Pancreas (tissue), 10 donors: Measurements from ENCODE around the gene PHKA2. TPM values are rescaled to one million over a fixed set of nuclear protein-coding genes. Genes with fewer than 3 reads are reported as not detected.

Source experiments
- ATAC-seq, 4 donors: fragments of 200-7000 bp; cut with Tn5 transposase; one replicate each; pipeline versions ENCODE4 v1.8.0 to v1.9.1; 2020; ENCODE audit warnings: mild to moderate bottlenecking in 4 of 4, moderate library complexity in 4 of 4
- DNase-seq, 6 donors: peaks; one replicate each; pipeline ENCODE4 v3.0.0-alpha.2; 2020
- FAIRE-seq: peaks from 2 replicates; lab custom pipeline; 2012; peaks lifted over from hg19 to GRCh38; lab: Jason Lieb, UNC
- H3K27ac ChIP-seq, 4 donors: fragments of 200-600 bp; sonication (generic); 1 replicate in 3 of 4; 2 replicates in 1 of 4; pipeline versions ENCODE4 v1.5.0 to v1.8.0; 2020
- H3K27me3 ChIP-seq, 4 donors: fragments of 200-600 bp; one replicate each; pipeline ENCODE4 v1.8.0; 2021
- H3K36me3 ChIP-seq, 3 donors: fragments of 200-600 bp; sonication (generic) in 1 of 3; one replicate each; pipeline versions ENCODE4 v1.5.0 to v1.8.0; 2020 to 2021
- H3K4me1 ChIP-seq, 3 donors: fragments of 200-600 bp; one replicate each; pipeline ENCODE4 v1.8.0; 2021
- H3K4me3 ChIP-seq, 4 donors: fragments of 200-600 bp; sonication (generic) in 2 of 4; one replicate each; pipeline versions ENCODE4 v1.5.0 to v1.8.0; 2020 to 2021
- H3K9me3 ChIP-seq, 4 donors: fragments of 200-600 bp; one replicate each; pipeline ENCODE4 v1.8.0; 2021
- WGBS, 2 donors: extraction: QIAGEN DNeasy Blood & Tissue Kit; methylation state at CpG; one replicate each; pipeline ENCODE4 v1.1.7; 2013; 5-methylcytosine and 5-hydroxymethylcytosine counted together
- intact Hi-C, 3 donors: fragments of 100-400 bp; cut with DNase I; formaldehyde crosslinking; loops; one replicate each; pipeline versions ENCODE4 v1.11.1 to v1.14.2; 2022
- polyA plus RNA-seq, 2 donors: library from polyadenylated mRNA; stranded (reverse); fragments of 200-250 nt; gene quantifications; one replicate each; pipeline ENCODE4 v1.2.3, GENCODE V29; 2013
- total RNA-seq, 6 donors: library from RNA; stranded (reverse); fragmentation: NEBNext Ultra II Directional in 4 of 6; extraction: Animal tissue kit (Norgen Biotek cat#: 25700) in 4 of 6; gene quantifications; one replicate each; pipeline versions ENCODE4 v1.2.1 to v1.2.4, GENCODE V29; 2021 to 2023
- TF ChIP-seq, protein P1 (sequence below), 4 donors: fragments of 200-600 bp; sonication (generic) in 3 of 4; IDR thresholded peaks; one replicate each; pipeline versions ENCODE4 v1.5.0 to v1.8.0; 2021; ENCODE audit warnings: antibody characterized with exemption in 4 of 4
- donor health status: healthy with polysubstance abuse.
- donor health status: DM: no; HTN: no; CAD: no; lungs with moderate emphysema.
- donor health status: DM: no; HTN: no; CAD: no.
- donor health status: control.
- donor health status: control.
- donor health status: Bipolar disorder and iron deficiency.
- donor health status: DM: yes; HTN: yes; CAD: no.
- donor health status: DM: no; HTN: no; CAD: no.
- donor health status: DM: no; HTN: no; CAD: no.
- donor health status: DM: yes; HTN: yes; CAD: no.

The PHKA2 gene
- total and polyA plus RNA-seq, 8 donors, result 16.0 to 72.7 (median 22.6) TPM

DNA sequence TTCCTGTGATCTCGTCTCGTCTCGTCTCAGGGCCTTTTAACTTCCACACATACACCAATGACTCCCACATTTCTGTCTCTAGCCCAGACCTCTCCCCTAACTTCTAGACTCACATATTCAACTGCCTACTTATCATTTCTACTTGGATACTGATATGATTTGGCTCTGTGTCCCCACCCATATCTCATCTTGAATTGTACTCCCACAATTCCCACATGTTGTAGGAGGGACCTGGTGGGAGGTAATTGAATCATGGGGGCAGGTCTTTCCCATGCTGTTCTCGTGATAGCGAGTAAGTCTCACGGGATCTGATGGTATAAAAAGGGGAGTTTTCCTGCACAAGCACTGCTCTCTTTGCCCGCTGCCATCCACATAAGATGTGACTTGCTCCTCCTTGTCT is 8.9 kb downstream of the PHKA2 start:
- FAIRE-seq (no peak), DNase-seq (no peak), ATAC-seq (no peak)
- no peak overlapping the region for H3K4me3 ChIP-seq
- 82 to 94% methylated on average over 7 of the region's 7 CpGs for WGBS, 2 donors
- no peaks in the 10 kb centered on the region for H3K27me3 ChIP-seq
- no peak overlapping the region for H3K27ac ChIP-seq
- no peaks in the 10 kb centered on the region for H3K36me3 ChIP-seq
- no peaks in the 10 kb centered on the region for H3K9me3 ChIP-seq
- peaks cover 0 to 5% (median 0%) of the 10 kb centered on the region in 3 donors for H3K4me1 ChIP-seq
- intact Hi-C loops, result no loop called here
- TF ChIP-seq, protein P1, sequence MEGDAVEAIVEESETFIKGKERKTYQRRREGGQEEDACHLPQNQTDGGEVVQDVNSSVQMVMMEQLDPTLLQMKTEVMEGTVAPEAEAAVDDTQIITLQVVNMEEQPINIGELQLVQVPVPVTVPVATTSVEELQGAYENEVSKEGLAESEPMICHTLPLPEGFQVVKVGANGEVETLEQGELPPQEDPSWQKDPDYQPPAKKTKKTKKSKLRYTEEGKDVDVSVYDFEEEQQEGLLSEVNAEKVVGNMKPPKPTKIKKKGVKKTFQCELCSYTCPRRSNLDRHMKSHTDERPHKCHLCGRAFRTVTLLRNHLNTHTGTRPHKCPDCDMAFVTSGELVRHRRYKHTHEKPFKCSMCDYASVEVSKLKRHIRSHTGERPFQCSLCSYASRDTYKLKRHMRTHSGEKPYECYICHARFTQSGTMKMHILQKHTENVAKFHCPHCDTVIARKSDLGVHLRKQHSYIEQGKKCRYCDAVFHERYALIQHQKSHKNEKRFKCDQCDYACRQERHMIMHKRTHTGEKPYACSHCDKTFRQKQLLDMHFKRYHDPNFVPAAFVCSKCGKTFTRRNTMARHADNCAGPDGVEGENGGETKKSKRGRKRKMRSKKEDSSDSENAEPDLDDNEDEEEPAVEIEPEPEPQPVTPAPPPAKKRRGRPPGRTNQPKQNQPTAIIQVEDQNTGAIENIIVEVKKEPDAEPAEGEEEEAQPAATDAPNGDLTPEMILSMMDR (IDR thresholded peaks at IDR 0.05), result no peak

GRCh38 chrX:18973527-18974192 is 10.3 kb downstream of the PHKA2 start:
- 49% methylated on average over 7 of the region's 7 CpGs for WGBS, 2 donors
- ATAC-seq, result peak in 2 of 4 donors; percentile 50 to 58
- Histone ChIP-seq H3K4me3 (no peak overlapping the region), H3K9me3 (no peaks in the 10 kb centered on the region), H3K27me3 (no peaks in the 10 kb centered on the region), H3K36me3 (no peaks in the 10 kb centered on the region), H3K27ac (no peak overlapping the region), H3K4me1 (no peaks in the 10 kb centered on the region)
- TF ChIP-seq, protein P1 (IDR thresholded peaks at IDR 0.05), result no peak
- intact Hi-C loops, result no loop called here
- FAIRE-seq, result peak; percentile 93
- DNase-seq, result peak in 1 of 6 donors; percentile 24

- no peak for ATAC-seq
- intact Hi-C loops, result no loop called here
- Histone ChIP-seq H3K4me1 (no peaks in the 10 kb centered on the region), H3K9me3 (no peaks in the 10 kb centered on the region), H3K27ac (no peak overlapping the region), H3K27me3 (no peaks in the 10 kb centered on the region), H3K4me3 (no peak overlapping the region), H3K36me3 (no peaks in the 10 kb centered on the region)
- TF ChIP-seq, protein P1 (IDR thresholded peaks at IDR 0.05), result no peak
- no peak for FAIRE-seq
- DNase-seq, result no peak
- WGBS, 2 donors, result 49 to 69% methylated on average over 2 of the region's 2 CpGs
These were observed 12.4 kb downstream of the PHKA2 start for GRCh38 chrX:18971506-18971905.

DNA sequence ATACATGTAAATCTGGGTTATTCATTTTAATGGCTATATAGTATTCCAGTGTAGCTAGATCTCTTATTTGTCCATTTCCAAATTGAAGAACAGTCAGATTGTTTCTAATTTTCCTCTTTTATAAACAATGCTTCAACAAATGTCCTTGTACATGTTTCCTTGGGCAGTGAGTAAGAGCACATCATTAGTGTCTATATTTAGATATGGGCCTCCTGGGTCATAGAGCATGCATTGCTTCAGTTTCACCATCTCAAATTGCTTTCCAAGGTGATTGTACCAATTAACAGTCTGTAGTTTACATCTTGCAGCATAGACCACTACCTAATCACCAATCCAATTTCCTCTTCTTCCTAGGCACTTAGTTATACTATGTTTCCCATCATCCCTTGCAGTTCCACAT is 13.4 kb downstream of the PHKA2 start:
- no peaks in the 10 kb centered on the region for H3K4me1 ChIP-seq
- no peak overlapping the region for H3K4me3 ChIP-seq
- TF ChIP-seq, protein P1 (IDR thresholded peaks at IDR 0.05), result no peak
- DNase-seq (no peak), FAIRE-seq (no peak), ATAC-seq (no peak)
- no peaks in the 10 kb centered on the region for H3K9me3 ChIP-seq
- H3K27ac ChIP-seq, result no peak overlapping the region
- intact Hi-C loops, result no loop called here
- H3K27me3 ChIP-seq, result no peaks in the 10 kb centered on the region
- H3K36me3 ChIP-seq, result no peaks in the 10 kb centered on the region

DNA sequence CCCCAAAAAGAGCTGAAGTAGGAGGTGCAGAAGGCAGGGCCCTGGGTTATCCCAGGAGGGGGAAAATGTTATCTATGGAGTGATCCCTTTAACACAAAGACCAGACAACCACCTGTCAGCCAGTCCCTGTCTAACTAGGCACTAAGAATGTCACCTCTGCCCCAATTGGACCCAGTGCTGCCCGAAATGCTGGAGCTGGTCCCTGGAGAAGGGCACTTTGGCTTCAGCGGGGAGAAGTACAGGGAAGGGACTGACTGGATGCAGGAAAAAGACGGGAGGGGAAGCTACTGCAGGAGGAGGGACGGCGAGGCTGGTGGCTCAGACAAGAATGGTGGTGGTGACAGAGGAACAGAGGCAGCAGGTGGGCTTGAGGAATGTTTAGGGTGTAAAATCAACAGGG is 17.3 kb downstream of the PHKA2 start:
- 71 to 97% methylated on average over 5 of the region's 5 CpGs for WGBS, 2 donors
- no peak for ATAC-seq
- no peaks in the 10 kb centered on the region for H3K27me3 ChIP-seq
- no peaks in the 10 kb centered on the region for H3K4me1 ChIP-seq
- intact Hi-C loops, result no loop called here
- no peak overlapping the region for H3K4me3 ChIP-seq
- no peak for DNase-seq
- no peak overlapping the region for H3K27ac ChIP-seq
- H3K36me3 ChIP-seq, result no peaks in the 10 kb centered on the region
- TF ChIP-seq, protein P1 (IDR thresholded peaks at IDR 0.05), result no peak
- FAIRE-seq, result no peak
- H3K9me3 ChIP-seq, result no peaks in the 10 kb centered on the region
